Lung (tissue), 16 donors: Measurements from ENCODE around the gene HPS6. TPM values are rescaled to one million over a fixed set of nuclear protein-coding genes. Genes with fewer than 3 reads are reported as not detected.

Source experiments
- ATAC-seq: fragments of 200-7000 bp; cut with Tn5 transposase; one replicate; pipeline ENCODE4 v1.9.1; 2020; ENCODE audit warnings: moderate number of reproducible peaks; ENCODE audit not compliant: insufficient read depth, low FRiP score
- DNase-seq, 3 donors: peaks; one replicate each; pipeline ENCODE4 v3.0.0-alpha.2; 2013 to 2017
- H3K27ac ChIP-seq, 2 donors: one replicate each; pipeline ENCODE4 v1.5.1; 2013; ENCODE audit warnings: mild to moderate bottlenecking in 2 of 2, moderate library complexity in 2 of 2, control low read depth in 1 of 2, inconsistent platforms in 1 of 2, low read depth in 1 of 2, low read length in 1 of 2
- H3K27me3 ChIP-seq, 3 donors: one replicate each; pipeline ENCODE4 v1.5.1; 2013; ENCODE audit warnings: low read length in 2 of 3; ENCODE audit not compliant: control insufficient read depth in 3 of 3, insufficient read depth in 3 of 3
- H3K36me3 ChIP-seq, 4 donors: one replicate each; pipeline ENCODE4 v1.5.1; 2013; ENCODE audit warnings: low read length in 4 of 4, mild to moderate bottlenecking in 1 of 4, moderate library complexity in 1 of 4; ENCODE audit not compliant: control insufficient read depth in 4 of 4, insufficient read depth in 4 of 4
- H3K4me1 ChIP-seq, 5 donors: one replicate each; pipeline ENCODE4 v1.5.1; 2013; ENCODE audit warnings: low read length in 5 of 5, mild to moderate bottlenecking in 2 of 5, moderate library complexity in 1 of 5; ENCODE audit not compliant: control insufficient read depth in 5 of 5, insufficient read depth in 5 of 5
- H3K4me3 ChIP-seq: one replicate; pipeline ENCODE4 v1.5.1; 2013; ENCODE audit warnings: mild to moderate bottlenecking, control low read depth, moderate library complexity
- H3K9ac ChIP-seq, 2 donors: one replicate each; pipeline ENCODE4 v1.5.1; 2013; ENCODE audit warnings: low read length in 2 of 2, control low read depth in 1 of 2; ENCODE audit not compliant: insufficient read depth in 1 of 2
- H3K9me3 ChIP-seq, 4 donors: one replicate each; pipeline ENCODE4 v1.5.1; 2013; ENCODE audit warnings: low read length in 3 of 4, mild to moderate bottlenecking in 1 of 4, moderate library complexity in 1 of 4; ENCODE audit not compliant: control insufficient read depth in 4 of 4, insufficient read depth in 3 of 4
- CTCF ChIP-seq: IDR thresholded peaks from 2 replicates; pipeline ENCODE4 v1.5.1; 2012; ENCODE audit warnings: mild to moderate bottlenecking; ENCODE audit errors: control extremely low read depth, extremely low read depth
- WGBS, 2 donors: extraction: QIAGEN DNeasy Blood & Tissue Kit; methylation state at CpG; one replicate each; pipeline ENCODE4 v1.1.7; 2013; 5-methylcytosine and 5-hydroxymethylcytosine counted together
- long read RNA-seq, 5 donors: transcript quantifications; one replicate each; lab custom pipeline, GENCODE V29; 2026
- polyA plus RNA-seq, 2 donors: library from polyadenylated mRNA; stranded (reverse); fragments of 200-250 nt; gene quantifications; one replicate each; pipeline ENCODE4 v1.2.1, GENCODE V29; 2013
- total RNA-seq, 2 donors: library from RNA; depleted of rRNA in 1 of 2; stranded (reverse); fragments of >200 nt in 1 of 2; gene quantifications; one replicate each; pipeline ENCODE4 v1.2.1, GENCODE V29; 2014 to 2021
- donor health status: control.
- donor health status: control.
- donor health status: Bipolar disorder and iron deficiency.
- donor health status: healthy.
- donor health status: DM: yes; HTN: yes; CAD: no.

The HPS6 gene
- total RNA-seq (10 to 100 TPM; 11.7 to 28.2 TPM), polyA plus RNA-seq (10 to 100 TPM; 10.8 to 20.9 TPM)
- long read RNA-seq, donor 1, transcript HPS6-201 (1 exons, 2,649 nt) = major isoform, 14 of 14 reads
- long read RNA-seq, donor 1, partial matches to known transcripts = 0 of 14 reads
- long read RNA-seq, donor 1, other reads (novel, unspliced or antisense) = 0 of 14 reads
- long read RNA-seq, donor 2, partial matches to known transcripts = 0 of 2 reads
- long read RNA-seq, donor 2, other reads (novel, unspliced or antisense) = 0 of 2 reads
- long read RNA-seq, donor 3, partial matches to known transcripts = 0 of 3 reads
- long read RNA-seq, donor 3, other reads (novel, unspliced or antisense) = 0 of 3 reads
- long read RNA-seq, donor 4, transcript HPS6-201 (1 exons, 2,649 nt) = major isoform, 8 of 8 reads
- long read RNA-seq, donor 4, partial matches to known transcripts = 0 of 8 reads
- long read RNA-seq, donor 4, other reads (novel, unspliced or antisense) = 0 of 8 reads
- long read RNA-seq, donor 5, transcript HPS6-201 (1 exons, 2,649 nt) = major isoform, 20 of 20 reads
- long read RNA-seq, donor 5, partial matches to known transcripts = 0 of 20 reads
- long read RNA-seq, donor 5, other reads (novel, unspliced or antisense) = 0 of 20 reads

DNA sequence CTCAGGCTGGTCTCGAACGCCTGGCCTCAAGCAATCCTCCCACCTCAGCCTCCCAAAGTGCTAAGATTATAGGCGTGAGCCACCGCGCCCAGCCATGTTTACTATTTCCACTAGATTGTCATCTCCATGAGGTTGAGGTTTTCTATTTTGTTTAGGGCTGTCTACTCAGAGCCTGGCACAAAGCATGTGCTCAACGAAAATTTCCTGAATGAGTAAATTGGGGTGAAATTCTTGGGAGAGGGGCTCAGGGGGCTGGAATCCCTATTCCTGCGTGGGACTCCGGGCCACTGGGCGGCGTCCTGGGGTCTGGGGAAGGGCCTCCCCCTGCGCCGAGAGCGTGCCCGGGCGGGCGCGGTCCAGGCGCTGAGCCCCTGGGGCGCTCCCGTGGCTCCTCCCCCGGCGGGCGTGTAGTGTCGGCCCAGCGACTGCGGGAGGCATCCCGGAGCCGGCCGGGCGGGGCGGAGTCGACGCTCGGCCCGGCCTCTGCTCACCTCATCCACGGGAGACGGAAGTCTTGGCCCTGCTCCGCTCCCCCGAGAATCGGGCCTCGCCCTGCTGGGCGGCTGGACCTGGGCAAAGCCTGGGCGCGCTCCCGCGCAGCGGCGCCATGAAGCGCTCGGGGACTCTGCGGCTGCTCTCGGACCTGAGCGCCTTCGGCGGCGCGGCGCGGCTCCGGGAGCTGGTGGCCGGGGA is at the start of gene HPS6:
HPS6 (plus strand) TSS at position 482 of the 693 bp plus-strand sequence; CDS start at position 608, 126 bp downstream.
- Histone ChIP-seq H3K27me3 (no peaks in the 10 kb centered on the region), H3K36me3 (peaks cover 0 to 15% (median 7%) of the 10 kb centered on the region in 4 donors), H3K9me3 (no peaks in the 10 kb centered on the region), H3K9ac (peak within 1 kb of the TSS; percentile 23 to 49), H3K4me1 (peaks cover 2 to 25% (median 7%) of the 10 kb centered on the region in 5 donors), H3K27ac (peak within 1 kb of the TSS; percentile 92 to 97), H3K4me3 (peak within 1 kb of the TSS; percentile 92)
- TF ChIP-seq CTCF = no peak
- ATAC-seq = peak; percentile 99
- DNase-seq = peak; percentile 91 to 93 (median 91)
- WGBS, 2 donors = 1 to 2% methylated on average over 45 to 61 of the region's 61 CpGs

- ATAC-seq = no peak
- H3K4me1 ChIP-seq = no peaks in the 10 kb centered on the region
Measured at GRCh38 chr10:102016416-102016815, 48.7 kb upstream of the HPS6 start.

GRCh38 chr10:102017295-102017694 is 47.9 kb upstream of the HPS6 start:
- Histone ChIP-seq H3K36me3 (peaks cover 12 to 29% (median 15%) of the 10 kb centered on the region in 4 donors), H3K9ac (no peak overlapping the region), H3K9me3 (no peaks in the 10 kb centered on the region), H3K27ac (no peak overlapping the region), H3K4me1 (no peaks in the 10 kb centered on the region), H3K27me3 (no peaks in the 10 kb centered on the region), H3K4me3 (no peak overlapping the region)
- WGBS, 2 donors = 95 to 98% methylated on average over 2 of the region's 2 CpGs
- no peak for ATAC-seq
- no peak for TF ChIP-seq CTCF
- no peak for DNase-seq

More at GRCh38 chr10:102016416-102016815, 48.7 kb upstream of the HPS6 start:
- Histone ChIP-seq H3K27ac (no peak overlapping the region), H3K9me3 (no peaks in the 10 kb centered on the region), H3K27me3 (no peaks in the 10 kb centered on the region), H3K9ac (no peak overlapping the region), H3K36me3 (peaks cover 8 to 29% (median 18%) of the 10 kb centered on the region in 4 donors), H3K4me3 (no peak overlapping the region)
- TF ChIP-seq CTCF = no peak
- DNase-seq = no peak
